Loucy (cell line): Measurements from ENCODE around the gene ESRRA.

Experiments
- H2AFZ ChIP-seq: fragments of 200-600 bp; sonication (generic); 2 replicates; pipeline ENCODE4 v1.6.0; 2016; ENCODE audit warnings: antibody characterized with exemption, mild to moderate bottlenecking, low read length, moderate library complexity
- H3F3A ChIP-seq: fragments of 200-600 bp; 2 replicates; pipeline ENCODE4 v1.6.0; 2016; ENCODE audit warnings: antibody characterized with exemption, low read depth, mild to moderate bottlenecking
- H3K27me3 ChIP-seq: fragments of 200-600 bp; sonication (generic); 2 replicates; pipeline ENCODE4 v1.6.1; 2014; ENCODE audit warnings: low read length, mild to moderate bottlenecking; ENCODE audit not compliant: insufficient read depth, poor library complexity, severe bottlenecking
- H3K36me3 ChIP-seq: fragments of 200-600 bp; sonication (generic); 2 replicates; pipeline ENCODE4 v1.6.1; 2016; ENCODE audit warnings: low read length; ENCODE audit not compliant: insufficient read depth
- H3K4me1 ChIP-seq: fragments of 200-600 bp; sonication (generic); 2 replicates; pipeline ENCODE4 v1.5.1; 2014; ENCODE audit warnings: low read length, mild to moderate bottlenecking; ENCODE audit not compliant: insufficient read depth, poor library complexity, severe bottlenecking
- H3K4me2 ChIP-seq: fragments of 200-600 bp; sonication (generic); 2 replicates; pipeline ENCODE4 v1.6.0; 2014; ENCODE audit warnings: antibody characterized with exemption, low read length, low read depth, mild to moderate bottlenecking; ENCODE audit not compliant: poor library complexity, severe bottlenecking
- H3K4me3 ChIP-seq: fragments of 200-600 bp; sonication (generic); 2 replicates; pipeline ENCODE4 v1.5.1; 2014; ENCODE audit warnings: low read length, mild to moderate bottlenecking, mixed read lengths; ENCODE audit not compliant: poor library complexity, severe bottlenecking
- H3K79me2 ChIP-seq: fragments of 200-600 bp; sonication (generic); 2 replicates; pipeline ENCODE4 v1.6.1; 2014; ENCODE audit warnings: low read length; ENCODE audit not compliant: insufficient read depth
- H3K9ac ChIP-seq: fragments of 200-600 bp; sonication (generic); 2 replicates; pipeline ENCODE4 v1.6.0; 2014; ENCODE audit warnings: mild to moderate bottlenecking, low read depth, low read length, moderate library complexity; ENCODE audit not compliant: poor library complexity, severe bottlenecking
- H3K9me2 ChIP-seq: fragments of 200-600 bp; sonication (generic); replicated peaks from 2 replicates; pipeline ENCODE4 v1.6.1; 2016; ENCODE audit warnings: low read depth, low read length, mixed read lengths
- H3K9me3 ChIP-seq: fragments of 200-600 bp; sonication (generic); 2 replicates; pipeline ENCODE4 v1.6.1; 2014; ENCODE audit warnings: mild to moderate bottlenecking, antibody characterized with exemption, low read length, low read depth; ENCODE audit not compliant: insufficient read depth
- H4K20me1 ChIP-seq: fragments of 200-600 bp; sonication (generic); 2 replicates; pipeline ENCODE4 v1.6.0; 2014; ENCODE audit warnings: antibody characterized with exemption, low read length, mild to moderate bottlenecking; ENCODE audit not compliant: insufficient read depth, poor library complexity, severe bottlenecking
- CTCF ChIP-seq: fragments of 200-600 bp; sonication (generic); conservative IDR thresholded peaks from 2 replicates; pipeline ENCODE4 v1.5.1; 2014; ENCODE audit warnings: mild to moderate bottlenecking, antibody characterized with exemption, low read length
- EZH2phosphoT487 ChIP-seq: fragments of 200-600 bp; IDR thresholded peaks from 2 replicates; pipeline ENCODE4 v1.6.1; 2018; ENCODE audit warnings: antibody characterized with exemption, mild to moderate bottlenecking, moderate library complexity, borderline replicate concordance

Gene ESRRA

GRCh38 chr11:64324692-64325469 lies 19.6 kb downstream of the ESRRA start:
- H4K20me1 ChIP-seq = no peaks in the 10 kb centered on the region
- no peaks in the 10 kb centered on the region for H3K27me3 ChIP-seq
- TF ChIP-seq CTCF = no peak
- no peak for TF ChIP-seq EZH2phosphoT487
- H3K9me2 ChIP-seq = no peaks in the 10 kb centered on the region
- H3F3A ChIP-seq = no peaks in the 10 kb centered on the region
- no peaks in the 10 kb centered on the region for H3K9me3 ChIP-seq
- H2AFZ ChIP-seq = no peak overlapping the region
- peaks cover 7% of the 10 kb centered on the region; the same call in 1 of the 2 replicates for H3K79me2 ChIP-seq
- no peaks in the 10 kb centered on the region for H3K36me3 ChIP-seq
- H3K4me1 ChIP-seq = peaks cover 10% of the 10 kb centered on the region
- H3K9ac ChIP-seq = no peak overlapping the region
- no peak overlapping the region for H3K4me2 ChIP-seq
- H3K4me3 ChIP-seq = no peak overlapping the region

- no peak overlapping the region for H3K4me3 ChIP-seq
- TF ChIP-seq CTCF (no peak), EZH2phosphoT487 (no peak)
- H3K4me1 ChIP-seq = peaks cover 3% of the 10 kb centered on the region
- no peaks in the 10 kb centered on the region for H3K9me2 ChIP-seq
- no peak overlapping the region for H3K4me2 ChIP-seq
- H2AFZ ChIP-seq = no peak overlapping the region
- H3F3A ChIP-seq = no peaks in the 10 kb centered on the region
- H3K36me3 ChIP-seq = no peaks in the 10 kb centered on the region
- H3K9me3 ChIP-seq = no peaks in the 10 kb centered on the region
- no peaks in the 10 kb centered on the region for H4K20me1 ChIP-seq
- H3K9ac ChIP-seq = no peak overlapping the region
- H3K79me2 ChIP-seq = no peaks in the 10 kb centered on the region
- no peaks in the 10 kb centered on the region for H3K27me3 ChIP-seq
Observed at GRCh38 chr11:64327375-64327774, 22.1 kb downstream of the ESRRA start.

- TF ChIP-seq CTCF = no peak
- TF ChIP-seq EZH2phosphoT487 = no peak
- H3K27me3 ChIP-seq = no peaks in the 10 kb centered on the region
- no peak overlapping the region for H3K9ac ChIP-seq
- H3K9me2 ChIP-seq = no peaks in the 10 kb centered on the region
- no peaks in the 10 kb centered on the region for H4K20me1 ChIP-seq
- no peaks in the 10 kb centered on the region for H3K4me1 ChIP-seq
- no peak overlapping the region for H2AFZ ChIP-seq
- no peaks in the 10 kb centered on the region for H3K36me3 ChIP-seq
- no peak overlapping the region for H3K4me3 ChIP-seq
- no peaks in the 10 kb centered on the region for H3K79me2 ChIP-seq
- H3K4me2 ChIP-seq = no peak overlapping the region
- H3K9me3 ChIP-seq = no peaks in the 10 kb centered on the region
- no peaks in the 10 kb centered on the region for H3F3A ChIP-seq
Observed at GRCh38 chr11:64327993-64328392, 22.7 kb downstream of the ESRRA start.
